SU-DHL-6 (cell line): ENCODE measurements around the gene PRDX1.

Experiments
- H2AFZ ChIP-seq: fragments of 200-600 bp; sonication (generic); 2 replicates; pipeline ENCODE4 v1.6.1; 2014; ENCODE audit warnings: low read depth, mild to moderate bottlenecking, moderate library complexity, mixed read lengths, antibody characterized with exemption, low read length; ENCODE audit not compliant: severe bottlenecking
- H3F3A ChIP-seq: fragments of 200-600 bp; shearing (Covaris generic); 2 replicates; pipeline ENCODE4 v1.6.0; 2016; ENCODE audit warnings: antibody characterized with exemption, mild to moderate bottlenecking; ENCODE audit not compliant: insufficient read depth
- H3K27ac ChIP-seq: fragments of 200-600 bp; sonication (generic); 2 replicates; pipeline ENCODE4 v1.5.1; 2016; ENCODE audit warnings: low read depth, mild to moderate bottlenecking, low read length, moderate library complexity, mixed read lengths
- H3K27me3 ChIP-seq: fragments of 200-600 bp; sonication (generic), shearing (Covaris generic); 2 replicates; pipeline ENCODE4 v1.6.0; 2014; ENCODE audit warnings: mild to moderate bottlenecking, low read length
- H3K36me3 ChIP-seq: fragments of 200-600 bp; sonication (generic); 2 replicates; pipeline ENCODE4 v1.6.1; 2014; ENCODE audit warnings: mild to moderate bottlenecking, low read length, mixed read lengths
- H3K4me2 ChIP-seq: fragments of 300-600, 200-600 bp; shearing (Covaris generic), sonication (generic); 2 replicates; pipeline ENCODE4 v1.6.0; 2014; ENCODE audit warnings: low read length, low read depth, mild to moderate bottlenecking; ENCODE audit not compliant: poor library complexity, severe bottlenecking
- H3K4me3 ChIP-seq: fragments of 200-600 bp; sonication (generic); 2 replicates; pipeline ENCODE4 v1.5.1; 2014; ENCODE audit warnings: antibody characterized with exemption, low read length, mild to moderate bottlenecking, mixed read lengths; ENCODE audit not compliant: insufficient read depth, poor library complexity, severe bottlenecking
- H3K79me2 ChIP-seq: fragments of 200-600 bp; sonication (generic); 2 replicates; pipeline ENCODE4 v1.6.1; 2014; ENCODE audit warnings: mild to moderate bottlenecking, low read length, moderate library complexity; ENCODE audit not compliant: insufficient read depth
- H3K9ac ChIP-seq: fragments of 200-600 bp; sonication (generic); 2 replicates; pipeline ENCODE4 v1.7.0; 2014; ENCODE audit warnings: mild to moderate bottlenecking, low read length
- H3K9me2 ChIP-seq: fragments of 200-600 bp; sonication (generic); replicated peaks from 2 replicates; pipeline ENCODE4 v1.6.1; 2014; ENCODE audit warnings: low read length; ENCODE audit not compliant: insufficient read depth
- H3K9me3 ChIP-seq: fragments of 200-600 bp; sonication (generic); 2 replicates; pipeline ENCODE4 v1.6.1; 2014; ENCODE audit warnings: low read length, mixed read lengths; ENCODE audit not compliant: insufficient read depth
- H4K20me1 ChIP-seq: fragments of 200-600 bp; sonication (generic); 2 replicates; pipeline ENCODE4 v1.6.1; 2014; ENCODE audit warnings: low read depth, mild to moderate bottlenecking, antibody characterized with exemption, low read length, moderate library complexity, mixed read lengths
- CTCF ChIP-seq: fragments of 200-600 bp; sonication (generic); IDR thresholded peaks from one replicate; pipeline ENCODE4 v1.5.1; 2017; ENCODE audit warnings: antibody characterized with exemption, mild to moderate bottlenecking, low read length, moderate library complexity; ENCODE audit not compliant: insufficient read depth, poor library complexity, severe bottlenecking
- EZH2phosphoT487 ChIP-seq: fragments of 200-600 bp; sonication (generic), shearing (Covaris generic); conservative IDR thresholded peaks from 2 replicates; pipeline ENCODE4 v1.6.1; 2018; ENCODE audit warnings: mild to moderate bottlenecking, antibody characterized with exemption, low read length, moderate library complexity, mixed read lengths

PRDX1 gene

DNA sequence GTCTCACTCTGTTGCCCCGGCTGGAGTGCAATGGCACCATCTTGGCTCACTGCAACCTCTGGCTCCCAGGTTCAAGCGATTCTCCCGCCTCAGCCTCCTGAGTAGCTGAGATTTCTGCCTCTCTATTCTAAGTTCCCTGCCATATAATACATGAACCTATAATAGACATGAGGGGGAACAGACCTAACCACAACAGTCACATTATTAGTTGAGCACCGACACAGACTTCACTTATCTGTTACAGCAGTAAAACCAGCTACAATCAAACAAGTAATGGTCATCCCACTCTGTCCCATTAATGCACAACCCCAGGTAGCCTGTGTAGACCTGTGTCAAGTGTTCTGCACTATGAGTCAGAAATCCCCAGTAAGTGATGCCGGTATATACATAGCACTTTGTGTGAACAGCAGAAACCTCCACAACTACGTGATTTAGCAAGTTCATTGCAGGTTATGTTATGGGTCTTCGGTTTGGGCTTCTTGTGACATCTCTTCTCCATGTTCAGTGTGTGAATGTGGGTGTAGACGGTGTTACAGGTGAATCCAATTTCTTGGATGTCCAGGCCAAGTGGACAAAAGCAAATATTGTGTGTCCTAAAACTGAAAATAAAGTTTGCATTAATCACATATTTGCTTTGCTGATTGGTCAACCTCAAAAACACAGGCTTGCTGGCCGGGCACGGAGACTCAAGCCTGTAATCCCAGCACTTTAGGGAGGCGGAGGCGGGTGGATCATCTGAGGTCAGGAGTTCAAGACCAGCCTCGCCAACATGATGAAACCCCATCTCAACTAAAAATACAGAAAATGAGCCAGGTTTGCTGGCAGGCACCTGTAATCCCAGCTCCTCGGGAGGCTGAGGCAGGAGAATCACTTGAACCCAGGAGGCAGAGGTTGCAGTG is 18.0 kb downstream of the PRDX1 start:
- Histone ChIP-seq H3K27me3 (no peaks in the 10 kb centered on the region), H3K79me2 (no peaks in the 10 kb centered on the region), H2AFZ (no peak overlapping the region), H3K9me2 (no peaks in the 10 kb centered on the region), H3K9ac (no peak overlapping the region), H3F3A (peaks cover 14% of the 10 kb centered on the region; the same call in 1 of the 2 replicates), H3K9me3 (no peaks in the 10 kb centered on the region), H3K27ac (no peak overlapping the region), H3K4me2 (no peak overlapping the region), H3K36me3 (no peaks in the 10 kb centered on the region), H4K20me1 (no peaks in the 10 kb centered on the region), H3K4me3 (no peak overlapping the region)
- TF ChIP-seq CTCF = no peak
- TF ChIP-seq EZH2phosphoT487 = no peak

GRCh38 chr1:45501505-45501859 is 20.2 kb downstream of the PRDX1 start:
- no peaks in the 10 kb centered on the region for H4K20me1 ChIP-seq
- no peaks in the 10 kb centered on the region for H3K79me2 ChIP-seq
- H3K4me3 ChIP-seq = no peak overlapping the region
- H3K4me2 ChIP-seq = no peak overlapping the region
- H3K27ac ChIP-seq = no peak overlapping the region
- no peaks in the 10 kb centered on the region for H3K27me3 ChIP-seq
- no peak overlapping the region for H2AFZ ChIP-seq
- H3K9ac ChIP-seq = no peak overlapping the region
- no peaks in the 10 kb centered on the region for H3K9me2 ChIP-seq
- H3F3A ChIP-seq = peaks cover 5% of the 10 kb centered on the region; the same call in 1 of the 2 replicates
- TF ChIP-seq CTCF = no peak
- no peaks in the 10 kb centered on the region for H3K36me3 ChIP-seq
- no peaks in the 10 kb centered on the region for H3K9me3 ChIP-seq

DNA sequence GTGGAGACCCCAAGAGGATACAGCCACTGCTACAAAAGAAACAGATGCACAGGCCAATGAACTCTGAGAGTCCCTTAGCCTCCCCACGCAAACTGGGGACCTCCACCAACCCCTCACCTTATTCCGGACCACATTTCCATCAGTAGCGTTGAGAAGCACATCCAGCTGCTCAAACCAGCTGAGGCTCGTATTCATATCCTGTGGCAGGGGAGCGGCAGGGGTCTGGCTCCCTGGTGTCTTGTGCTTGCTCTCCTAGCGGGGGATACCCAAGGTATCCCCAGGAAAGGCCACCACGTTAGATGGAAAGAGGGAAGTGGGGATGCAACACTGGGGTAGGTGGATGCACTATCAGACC is 22.3 kb downstream of the PRDX1 start:
- no peaks in the 10 kb centered on the region for H3K27me3 ChIP-seq
- no peaks in the 10 kb centered on the region for H3K9me2 ChIP-seq
- no peak for TF ChIP-seq EZH2phosphoT487
- TF ChIP-seq CTCF = peak; percentile 11
- H3K9me3 ChIP-seq = no peaks in the 10 kb centered on the region
- H2AFZ ChIP-seq = peak overlapping the region; percentile 95
- H3K4me3 ChIP-seq = peak overlapping the region; percentile 70
- H3K9ac ChIP-seq = peak overlapping the region; percentile 69
- H3K27ac ChIP-seq = no peak overlapping the region
- no peaks in the 10 kb centered on the region for H3K79me2 ChIP-seq
- no peaks in the 10 kb centered on the region for H4K20me1 ChIP-seq
- H3K36me3 ChIP-seq = no peaks in the 10 kb centered on the region
- H3F3A ChIP-seq = peaks cover 5% of the 10 kb centered on the region; the same call in 1 of the 2 replicates
- peak overlapping the region; percentile 87 for H3K4me2 ChIP-seq
